ENCODE measurements around the gene ERICH6B.

The ERICH6B gene

DNA sequence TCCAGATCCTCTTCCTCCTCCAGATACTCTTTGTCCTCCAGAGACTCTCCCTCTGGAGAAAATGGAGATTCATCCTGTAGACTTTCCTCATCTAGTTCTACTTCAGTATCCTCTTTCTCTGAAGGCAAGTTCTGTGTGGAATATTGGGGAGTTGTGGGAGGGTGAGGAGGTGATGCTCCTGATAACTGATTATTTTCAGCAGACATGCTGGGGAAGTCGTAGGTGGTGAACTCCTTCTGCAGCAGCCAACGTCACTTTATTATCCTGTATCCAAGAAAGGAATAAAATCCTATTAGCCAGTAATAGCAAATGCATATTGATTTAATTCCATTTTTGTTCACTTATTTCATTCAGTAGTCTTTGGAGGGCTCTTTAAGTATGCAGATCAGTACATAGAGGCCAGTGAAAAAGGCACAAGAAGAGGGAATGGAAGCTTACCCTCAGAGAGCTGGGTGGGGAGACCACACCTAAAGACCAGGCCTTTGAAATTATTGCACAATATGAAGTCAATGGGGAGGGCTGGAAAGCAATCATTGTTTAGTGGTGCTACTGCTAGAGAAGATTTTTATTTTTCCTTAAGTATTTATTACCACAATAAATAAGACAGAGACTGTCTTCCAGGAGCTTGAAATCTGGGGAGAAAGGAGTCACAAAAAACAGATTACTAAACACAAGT, 18.6 kb downstream of the ERICH6B start:
- Histone ChIP-seq H3K27ac (no peak overlapping the region), H3K4me3 (no peak overlapping the region)
- DNase-seq (ENCODE audit: low spot score), result no peak
- TF ChIP-seq, protein P1, sequence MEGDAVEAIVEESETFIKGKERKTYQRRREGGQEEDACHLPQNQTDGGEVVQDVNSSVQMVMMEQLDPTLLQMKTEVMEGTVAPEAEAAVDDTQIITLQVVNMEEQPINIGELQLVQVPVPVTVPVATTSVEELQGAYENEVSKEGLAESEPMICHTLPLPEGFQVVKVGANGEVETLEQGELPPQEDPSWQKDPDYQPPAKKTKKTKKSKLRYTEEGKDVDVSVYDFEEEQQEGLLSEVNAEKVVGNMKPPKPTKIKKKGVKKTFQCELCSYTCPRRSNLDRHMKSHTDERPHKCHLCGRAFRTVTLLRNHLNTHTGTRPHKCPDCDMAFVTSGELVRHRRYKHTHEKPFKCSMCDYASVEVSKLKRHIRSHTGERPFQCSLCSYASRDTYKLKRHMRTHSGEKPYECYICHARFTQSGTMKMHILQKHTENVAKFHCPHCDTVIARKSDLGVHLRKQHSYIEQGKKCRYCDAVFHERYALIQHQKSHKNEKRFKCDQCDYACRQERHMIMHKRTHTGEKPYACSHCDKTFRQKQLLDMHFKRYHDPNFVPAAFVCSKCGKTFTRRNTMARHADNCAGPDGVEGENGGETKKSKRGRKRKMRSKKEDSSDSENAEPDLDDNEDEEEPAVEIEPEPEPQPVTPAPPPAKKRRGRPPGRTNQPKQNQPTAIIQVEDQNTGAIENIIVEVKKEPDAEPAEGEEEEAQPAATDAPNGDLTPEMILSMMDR (IDR thresholded peaks at IDR 0.05), result no peak

DNA sequence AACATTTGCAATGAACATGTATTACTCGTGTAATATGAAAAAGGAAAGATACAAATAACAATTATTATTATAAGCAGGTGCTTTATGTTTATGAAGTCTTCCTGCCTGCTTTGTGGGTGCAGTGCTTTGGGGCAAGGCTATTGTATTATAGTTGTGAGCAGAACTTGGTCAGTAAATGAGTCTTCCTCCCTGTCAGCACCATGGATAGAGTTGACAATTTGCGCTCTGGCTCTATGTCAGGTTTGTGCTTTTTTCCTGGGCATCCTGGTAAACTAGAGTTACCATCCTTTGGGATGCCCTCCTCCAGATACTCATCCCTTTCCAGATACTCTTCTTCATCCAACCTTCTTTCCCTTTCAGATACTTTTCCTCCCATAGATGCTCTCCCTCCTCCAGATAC, 19.6 kb downstream of the ERICH6B start:
- H3K4me3 ChIP-seq, result no peak overlapping the region
- TF ChIP-seq, protein P1 (IDR thresholded peaks at IDR 0.05), result no peak
- no peak overlapping the region for H3K27ac ChIP-seq
- no peak for DNase-seq (ENCODE audit: low spot score)

- H3K27ac ChIP-seq, result no peak overlapping the region
- DNase-seq (ENCODE audit: low spot score), result no peak
- no peak overlapping the region for H3K4me3 ChIP-seq
- TF ChIP-seq, protein P1 (IDR thresholded peaks at IDR 0.05), result no peak
These were observed 20.8 kb downstream of the ERICH6B start for GRCh38 chr13:45594764-45595163.

DNA sequence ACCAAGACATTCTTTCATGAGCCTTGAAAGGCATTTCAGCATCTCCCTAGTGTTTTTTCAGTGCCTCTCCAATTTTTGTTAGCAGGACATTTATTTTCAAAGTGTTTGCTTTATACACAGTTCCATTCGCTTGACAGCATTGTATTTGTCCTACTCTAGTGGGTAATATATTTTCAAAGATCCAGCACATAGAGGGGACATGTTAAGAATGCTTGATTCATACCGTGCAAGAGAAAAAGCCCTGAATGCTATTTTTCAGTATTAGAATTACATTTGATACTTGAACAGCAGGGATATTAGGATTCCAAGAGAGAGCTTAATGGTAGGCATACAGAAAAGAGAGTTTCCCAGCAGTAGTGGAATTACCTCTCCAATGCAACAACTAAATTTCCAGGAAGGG, 21.3 kb downstream of the ERICH6B start:
- DNase-seq (ENCODE audit: low spot score), result no peak
- Histone ChIP-seq H3K4me3 (no peak overlapping the region), H3K27ac (no peak overlapping the region)
- TF ChIP-seq, protein P1 (IDR thresholded peaks at IDR 0.05), result no peak

- no peak for DNase-seq (ENCODE audit: low spot score)
- Histone ChIP-seq H3K27ac (no peak overlapping the region), H3K4me3 (no peak overlapping the region)
- TF ChIP-seq, protein P1 (IDR thresholded peaks at IDR 0.05), result no peak
These were observed 22.8 kb downstream of the ERICH6B start for GRCh38 chr13:45592758-45593157.

GRCh38 chr13:45590066-45590465, 25.5 kb downstream of the ERICH6B start:
- TF ChIP-seq, protein P1 (IDR thresholded peaks at IDR 0.05), result no peak

GRCh38 chr13:45587897-45588296, 27.6 kb downstream of the ERICH6B start:
- Histone ChIP-seq H3K4me3 (no peak overlapping the region), H3K27ac (no peak overlapping the region)
- no peak for DNase-seq (ENCODE audit: low spot score)
- TF ChIP-seq, protein P1 (IDR thresholded peaks at IDR 0.05), result no peak

More at GRCh38 chr13:45590066-45590465, 25.5 kb downstream of the ERICH6B start:
- H3K27ac ChIP-seq, result no peak overlapping the region
- no peak for DNase-seq (ENCODE audit: low spot score)
- no peak overlapping the region for H3K4me3 ChIP-seq

Data from coronary artery (tissue), 2 donors.